CD4-positive, alpha-beta T cell treated with Interleukin-15 for 4 hours (primary cell): ENCODE data around the gene BRAF.
"Not testable (repeated sequence)": the region's sequence is repeated elsewhere in the genome, so short reads cannot be mapped to it uniquely, and the experiment has no call there.

Experiments
- DNase-seq: peaks from one replicate; pipeline ENCODE4 v3.0.0-alpha.2; 2020; ENCODE audit warnings: low spot score

The BRAF gene

DNA sequence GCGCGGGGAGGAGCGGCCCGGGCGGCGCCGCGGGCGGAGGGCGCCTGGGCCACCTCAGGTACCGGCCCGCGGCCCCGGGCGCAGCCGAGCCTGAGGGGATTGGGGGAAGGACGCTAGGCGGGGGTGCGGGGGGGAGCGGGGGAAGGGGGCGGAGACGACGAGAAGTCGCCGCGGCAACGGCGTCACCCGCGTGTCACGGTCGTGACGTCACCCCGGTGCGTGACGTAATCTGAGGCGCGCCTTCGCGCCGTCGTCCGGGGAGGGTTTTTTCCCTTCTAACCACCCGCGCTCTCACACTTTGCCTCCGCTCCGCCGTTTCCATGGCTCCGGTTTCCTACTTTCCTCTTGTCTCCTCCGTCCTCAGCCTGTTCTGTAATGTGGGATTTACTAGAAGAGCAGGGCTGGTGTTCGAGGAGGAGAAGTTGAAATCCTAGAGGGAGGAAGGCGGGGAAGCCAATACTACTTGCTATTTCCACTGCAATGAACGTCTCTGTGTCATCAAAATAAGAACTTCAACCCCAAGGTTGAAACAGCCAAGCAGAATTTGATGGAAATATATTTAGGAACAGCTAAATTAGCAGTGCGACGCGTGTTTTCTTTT, at the start of gene BRAF:
Gene BRAF, minus strand, starts transcription at position 109 of the 601 bp plus-strand sequence. CDS start 226 bp downstream, outside the sequence.
- DNase-seq = peak; percentile 92

GRCh38 chr7:140972876-140973829, 48.4 kb upstream of the BRAF start:
- no peak for DNase-seq

- no peak for DNase-seq
Observed at GRCh38 chr7:140972344-140972743, 47.6 kb upstream of the BRAF start.

DNA sequence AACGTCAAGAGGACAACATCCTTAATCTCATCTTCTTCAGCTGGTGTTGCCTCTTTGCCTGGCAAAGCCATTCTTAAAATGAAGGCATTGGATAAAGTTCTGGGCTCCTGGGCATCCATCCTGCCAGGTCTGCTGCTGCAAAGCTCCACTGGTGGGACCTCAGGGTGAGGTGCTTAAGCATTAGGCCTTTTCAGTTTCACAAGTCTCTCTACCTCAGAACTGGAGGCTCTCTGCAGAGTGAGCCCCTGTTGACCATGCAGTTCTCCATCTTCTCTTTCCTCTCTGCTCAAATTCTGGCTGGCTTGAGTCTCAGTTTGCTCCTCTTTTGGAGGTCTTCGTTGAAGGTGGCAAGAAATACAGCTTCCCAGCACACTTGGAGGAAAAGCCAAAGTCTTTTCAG, 42.7 kb upstream of the BRAF start:
- DNase-seq = no peak

- no peak for DNase-seq
Observed at GRCh38 chr7:140966561-140967233, 42.0 kb upstream of the BRAF start.

GRCh38 chr7:140961117-140961516, 36.4 kb upstream of the BRAF start:
- DNase-seq = no peak

- DNase-seq = not testable (repeated sequence)
Observed at GRCh38 chr7:140956997-140957396, 32.3 kb upstream of the BRAF start.

DNA sequence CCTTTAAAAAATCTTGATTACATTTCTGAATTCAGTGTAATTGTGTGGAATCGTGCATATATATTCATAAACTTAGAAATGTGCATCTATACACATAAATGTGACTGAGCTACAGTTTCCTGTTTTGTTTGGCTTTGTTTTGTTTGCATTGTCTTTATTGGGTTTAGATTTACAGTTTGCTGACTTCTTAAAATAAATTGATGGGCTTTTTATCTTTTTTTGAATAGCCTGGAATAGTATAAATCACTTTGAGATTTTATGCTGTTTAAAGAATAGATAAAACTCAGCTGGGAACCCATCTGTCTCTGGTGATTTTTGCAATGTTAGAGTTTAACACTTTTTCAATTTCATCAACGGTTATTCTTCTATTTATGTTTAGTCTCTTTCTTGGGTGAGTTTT, 21.2 kb upstream of the BRAF start:
- DNase-seq = no peak

GRCh38 chr7:140942242-140942641, 17.5 kb upstream of the BRAF start:
- not testable (repeated sequence) for DNase-seq

DNA sequence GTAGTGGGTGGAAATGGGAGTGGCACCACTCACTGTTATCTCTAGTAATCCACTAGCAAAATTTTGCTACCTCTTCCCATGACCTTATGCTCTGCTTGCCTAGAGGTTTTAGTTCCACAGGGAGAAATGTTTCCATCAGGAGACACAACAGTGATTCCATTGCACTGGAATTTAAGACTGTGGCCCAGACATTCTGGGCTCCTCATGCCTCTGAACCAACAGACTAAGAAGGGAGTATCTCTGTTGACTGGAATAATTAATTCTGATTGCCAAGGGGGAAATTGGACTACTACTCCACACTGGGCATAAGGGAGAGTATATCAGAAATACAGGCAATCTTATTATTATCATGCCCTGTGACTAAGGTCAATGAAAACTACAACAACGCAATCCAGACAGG, 16.2 kb upstream of the BRAF start:
- DNase-seq = no peak

- DNase-seq = no peak
Observed at GRCh38 chr7:140937702-140938264, 13.1 kb upstream of the BRAF start.

DNA sequence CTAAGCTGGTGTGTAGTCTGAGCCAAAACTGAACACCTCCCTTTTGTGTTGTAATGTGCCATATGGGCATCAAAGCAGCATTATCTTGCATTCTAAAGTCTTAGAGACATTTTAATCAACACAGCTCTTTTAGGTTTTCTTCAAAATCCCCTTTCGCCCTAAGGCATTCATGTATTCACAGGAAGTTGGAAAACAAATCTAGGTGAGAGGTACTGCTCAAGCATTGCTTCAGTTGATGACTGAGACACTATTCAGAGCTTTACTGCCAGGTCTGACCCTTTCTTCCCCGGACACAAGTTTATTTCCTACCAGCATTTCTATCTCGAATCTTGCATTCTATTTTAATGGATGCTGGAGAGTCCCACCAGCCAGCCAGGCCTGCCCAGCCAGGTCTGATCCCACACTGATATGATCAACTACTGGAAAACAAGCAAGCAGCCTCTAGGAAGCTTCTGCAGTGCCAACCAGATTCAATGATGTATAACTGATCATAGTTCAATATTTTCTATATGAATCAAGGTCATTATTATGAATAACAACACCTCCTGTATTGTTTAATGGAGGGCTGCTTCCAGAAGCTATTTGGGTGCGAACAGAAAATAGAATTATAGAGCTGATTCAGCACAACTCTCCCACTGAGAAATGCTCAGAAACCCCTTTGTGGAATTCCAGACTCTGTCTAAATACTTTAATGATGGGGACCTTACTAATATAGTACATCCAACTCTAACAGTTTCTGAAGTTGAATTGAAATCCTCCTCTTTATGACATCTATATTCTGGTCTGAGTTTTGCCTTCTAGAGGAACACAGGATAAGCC, 4.0 kb upstream of the BRAF start:
- no peak for DNase-seq

DNA sequence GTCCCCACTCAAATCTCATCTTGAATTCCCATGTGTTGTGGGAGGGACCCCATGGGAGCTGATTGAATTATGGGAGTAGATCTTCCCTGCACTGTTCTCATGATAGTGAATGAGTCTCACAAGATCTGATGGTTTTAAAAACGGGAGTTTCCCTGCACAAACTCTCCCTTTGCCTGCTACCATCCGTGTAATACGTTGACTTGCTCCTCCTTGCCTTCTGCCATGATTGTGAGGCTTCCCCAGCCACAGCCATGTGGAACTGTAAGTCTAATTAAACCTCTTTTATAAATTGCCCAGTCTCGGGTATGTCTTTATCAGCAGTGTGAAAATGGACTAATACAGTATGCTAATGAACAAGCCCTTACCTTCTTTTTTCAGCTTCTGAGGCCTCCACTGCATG, 3.2 kb upstream of the BRAF start:
- DNase-seq = not testable (repeated sequence)

DNA sequence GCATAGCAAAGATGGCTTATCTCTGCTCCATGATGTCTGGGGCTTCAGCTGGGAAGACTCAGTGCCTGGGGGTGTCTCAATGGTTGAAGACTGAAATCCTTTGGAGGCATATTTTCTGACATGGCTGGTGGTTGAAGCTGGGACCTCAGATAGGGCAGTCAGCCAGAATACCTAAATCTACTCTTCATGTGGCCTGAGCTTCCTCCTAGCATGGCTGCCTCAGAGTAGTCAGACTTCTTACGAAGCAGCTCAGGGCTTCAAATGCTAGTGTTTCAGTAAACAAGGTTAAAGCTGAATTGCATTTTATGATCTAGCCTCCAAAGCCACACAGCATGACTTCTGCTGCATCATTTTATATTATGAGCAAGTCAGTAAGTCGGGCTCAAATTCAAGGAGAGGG, 2.6 kb upstream of the BRAF start:
- DNase-seq = no peak

DNA sequence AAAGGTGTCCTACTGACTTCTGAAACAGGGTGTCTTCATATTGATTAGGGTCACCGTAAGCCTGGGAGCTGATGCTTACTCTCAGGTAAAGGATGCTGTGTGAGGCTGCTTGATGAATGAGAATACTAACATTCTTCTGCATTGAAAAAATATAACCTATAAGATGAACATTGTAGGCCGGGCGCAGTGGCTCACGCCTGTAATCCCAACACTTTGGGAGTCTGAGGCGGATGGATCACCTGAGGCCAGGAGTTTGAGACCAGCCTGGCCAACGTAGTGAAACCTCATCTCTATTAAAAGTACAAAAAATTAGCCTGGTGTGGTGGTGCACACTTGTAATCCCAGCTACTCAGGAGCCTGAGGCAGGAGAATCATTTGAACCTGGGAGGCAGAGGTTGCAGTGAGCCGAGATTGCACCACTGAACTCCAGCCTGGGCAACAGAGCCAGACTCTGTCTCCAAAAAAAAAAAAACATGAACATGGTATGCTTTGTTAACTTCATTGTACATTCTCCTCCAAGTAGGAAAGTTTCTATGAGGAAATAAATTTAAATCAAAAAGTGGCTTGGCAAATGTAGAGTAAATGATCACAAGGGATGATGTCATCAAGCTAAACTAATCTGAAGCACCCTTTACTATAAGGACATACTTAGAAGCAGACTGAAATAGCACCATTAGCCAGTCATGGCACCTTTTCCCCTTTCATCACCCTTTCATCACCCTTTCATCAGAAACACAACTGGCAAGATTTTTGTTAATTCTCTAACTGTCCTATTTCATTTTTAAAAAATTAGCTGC, 1.5 kb upstream of the BRAF start:
- no peak for DNase-seq

DNA sequence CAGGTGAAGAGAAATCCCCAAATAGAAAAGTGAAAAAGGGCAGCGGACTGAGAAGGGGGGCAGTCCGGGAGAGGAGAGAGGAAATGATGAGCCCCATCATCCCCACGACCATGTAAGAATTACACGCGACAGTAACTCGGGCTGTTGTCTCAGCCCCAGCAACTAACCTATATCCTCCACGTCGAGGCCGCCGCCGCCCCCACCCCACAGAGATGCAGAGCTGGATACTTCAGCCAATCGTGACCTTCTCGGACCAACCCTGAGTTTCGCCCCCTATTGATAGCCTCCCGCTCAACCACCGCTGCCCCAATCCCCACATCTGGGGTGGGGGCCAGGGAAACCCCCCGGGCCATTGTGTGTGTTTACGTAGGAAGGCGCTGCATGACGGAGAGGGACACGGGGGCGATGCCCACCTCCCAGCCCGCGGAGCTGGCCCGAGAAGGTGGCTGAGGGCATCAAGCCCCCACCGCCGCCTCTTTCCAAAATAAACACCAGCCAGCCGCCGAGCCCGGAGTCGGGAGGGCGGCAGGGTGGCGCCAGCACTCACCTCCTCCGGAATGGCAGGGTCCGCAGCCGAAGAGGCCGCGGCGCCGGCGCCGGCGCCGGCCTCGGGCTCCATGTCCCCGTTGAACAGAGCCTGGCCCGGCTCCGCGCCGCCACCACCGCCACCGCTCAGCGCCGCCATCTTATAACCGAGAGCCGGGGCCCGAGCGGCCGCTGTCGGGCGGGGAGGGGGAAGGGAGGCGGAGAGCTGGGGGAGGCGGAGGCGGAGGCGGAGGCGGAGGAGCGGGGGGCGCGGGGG, 509 bp downstream of the BRAF start:
- peak; percentile 73 for DNase-seq

DNA sequence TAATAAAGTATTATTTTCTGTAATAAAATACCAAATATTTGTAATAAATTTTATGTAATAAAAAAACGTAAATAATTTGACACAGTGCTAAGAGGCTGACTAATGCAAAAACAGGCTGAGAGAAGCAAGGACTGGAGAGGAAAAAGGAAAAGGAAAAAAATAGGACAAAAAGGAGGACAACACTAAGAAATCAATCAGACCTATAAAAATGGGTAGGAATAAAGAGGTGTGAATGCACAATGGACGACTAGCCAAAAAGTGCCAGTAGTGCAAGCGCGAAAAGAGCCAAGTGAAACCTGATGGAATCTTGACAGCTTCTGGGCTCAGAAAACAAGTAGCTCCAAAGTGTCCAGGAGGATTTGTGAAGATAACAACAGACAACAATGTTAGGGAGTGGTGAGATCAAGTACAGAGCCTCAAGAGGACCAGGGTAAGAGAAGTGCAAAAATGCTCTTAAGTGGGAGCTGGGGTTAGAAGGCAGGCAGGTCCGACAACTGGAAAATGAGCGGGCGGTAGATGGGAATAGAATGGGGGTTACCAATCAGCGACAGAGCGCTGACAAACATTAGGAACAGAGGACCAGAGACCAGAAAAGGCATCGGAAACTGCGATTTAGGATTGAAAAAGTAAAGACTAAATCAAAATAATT, 1.2 kb downstream of the BRAF start:
- DNase-seq = no peak

DNA sequence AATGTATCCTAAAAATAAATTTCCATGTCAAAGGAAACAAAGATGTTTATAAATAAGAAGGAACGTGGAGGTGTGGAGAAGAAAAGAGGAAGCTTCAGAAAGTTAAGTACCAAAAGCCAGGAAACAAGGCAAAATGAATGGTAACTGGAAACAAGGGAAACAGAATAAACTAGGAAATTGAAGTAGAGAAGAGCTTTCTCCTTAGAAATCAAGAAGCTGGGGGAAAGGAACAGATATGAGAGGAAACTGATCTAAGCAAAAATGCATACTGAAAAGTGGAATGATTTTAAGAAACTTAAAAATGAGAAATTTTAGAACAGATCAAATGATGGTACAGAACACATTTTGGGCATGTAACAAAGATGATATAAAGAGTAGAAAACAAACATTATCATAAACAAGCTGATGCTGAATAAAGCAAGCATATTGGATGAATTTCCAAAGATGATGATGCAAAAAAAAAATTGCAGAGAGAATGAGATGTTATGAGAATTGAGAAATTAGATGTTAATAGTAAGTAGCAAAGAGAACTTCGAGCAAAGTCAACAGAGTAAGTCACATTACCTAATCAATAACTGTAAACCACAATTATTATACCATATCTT, 1.9 kb downstream of the BRAF start:
- no peak for DNase-seq

GRCh38 chr7:140920745-140921144, 4.0 kb downstream of the BRAF start:
- no peak for DNase-seq
